Liver (tissue), 9 donors: ENCODE measurements around the gene CEMIP. TPM values are rescaled to one million over a fixed set of nuclear protein-coding genes. Genes with fewer than 3 reads are reported as not detected.

ENCODE experiments used
- DNase-seq: peaks from one replicate; pipeline ENCODE4 v3.0.0-alpha.2; 2017; ENCODE audit warnings: low spot score
- H3K27ac ChIP-seq, 2 donors: one replicate each; pipeline ENCODE4 v1.7.0; 2013; ENCODE audit warnings: inconsistent platforms in 2 of 2, low read length in 2 of 2, control low read depth in 1 of 2, low read depth in 1 of 2, mild to moderate bottlenecking in 1 of 2
- H3K27me3 ChIP-seq, 4 donors: one replicate each; pipeline versions ENCODE4 v1.6.1 to v1.7.0; 2013; ENCODE audit warnings: low read length in 3 of 4, inconsistent platforms in 1 of 4, mild to moderate bottlenecking in 1 of 4, moderate library complexity in 1 of 4; ENCODE audit not compliant: control insufficient read depth in 4 of 4, insufficient read depth in 4 of 4
- H3K36me3 ChIP-seq, 4 donors: one replicate each; pipeline versions ENCODE4 v1.6.1 to v1.7.0; 2013; ENCODE audit warnings: low read length in 3 of 4, mild to moderate bottlenecking in 3 of 4, low read depth in 1 of 4, moderate library complexity in 1 of 4; ENCODE audit not compliant: control insufficient read depth in 4 of 4, insufficient read depth in 3 of 4
- H3K4me1 ChIP-seq, 4 donors: one replicate each; pipeline versions ENCODE4 v1.6.1 to v1.7.0; 2013; ENCODE audit warnings: low read length in 3 of 4, mild to moderate bottlenecking in 3 of 4, moderate library complexity in 1 of 4; ENCODE audit not compliant: control insufficient read depth in 4 of 4, insufficient read depth in 4 of 4
- H3K4me3 ChIP-seq, 3 donors: one replicate each; pipeline versions ENCODE4 v1.6.1 to v1.7.0; 2013; ENCODE audit warnings: low read length in 3 of 3, control low read depth in 1 of 3, low read depth in 1 of 3, mild to moderate bottlenecking in 1 of 3
- H3K9ac ChIP-seq, 2 donors: one replicate each; pipeline ENCODE4 v1.7.0; 2013; ENCODE audit warnings: low read length in 2 of 2, mild to moderate bottlenecking in 2 of 2, moderate library complexity in 2 of 2, control low read depth in 1 of 2, low read depth in 1 of 2
- H3K9me3 ChIP-seq, 4 donors: one replicate each; pipeline versions ENCODE4 v1.6.1 to v1.7.0; 2013; ENCODE audit warnings: low read length in 3 of 4; ENCODE audit not compliant: control insufficient read depth in 4 of 4
- CTCF ChIP-seq: fragments of 150-350 bp; IDR thresholded peaks from 2 replicates; pipeline ENCODE4 v1.5.1; 2017; ENCODE audit warnings: improper control_type of control experiment, low read depth, low read length; ENCODE audit not compliant: missing input control
- EGR1 ChIP-seq, 2 donors: IDR thresholded peaks; 2 replicates each; pipeline ENCODE4 v1.6.1; 2016 to 2018; ENCODE audit warnings: antibody characterized with exemption in 2 of 2, low read depth in 2 of 2
- FOXA1 ChIP-seq: IDR thresholded peaks from 2 replicates; pipeline ENCODE4 v1.6.1; 2016; ENCODE audit warnings: antibody characterized with exemption
- FOXA2 ChIP-seq: IDR thresholded peaks from 2 replicates; pipeline ENCODE4 v1.6.1; 2016; ENCODE audit warnings: antibody characterized with exemption
- GABPA ChIP-seq, 2 donors: IDR thresholded peaks in 1 of 2; conservative IDR thresholded peaks in 1 of 2; 2 replicates each; pipeline ENCODE4 v1.6.1; 2016; ENCODE audit warnings: antibody characterized with exemption in 2 of 2, mild to moderate bottlenecking in 1 of 2, moderate library complexity in 1 of 2
- HNF4A ChIP-seq, 2 donors: conservative IDR thresholded peaks; 2 replicates each; pipeline ENCODE4 v1.6.1; 2016; ENCODE audit warnings: antibody characterized with exemption in 2 of 2, mild to moderate bottlenecking in 2 of 2
- HNF4G ChIP-seq: IDR thresholded peaks from 2 replicates; pipeline ENCODE4 v1.6.1; 2016; ENCODE audit warnings: antibody characterized with exemption
- JUND ChIP-seq, 2 donors: IDR thresholded peaks; 2 replicates each; pipeline ENCODE4 v1.6.1; 2016; ENCODE audit warnings: antibody characterized with exemption in 2 of 2
- MAX ChIP-seq: IDR thresholded peaks from 2 replicates; pipeline ENCODE4 v1.6.1; 2016; ENCODE audit warnings: antibody characterized with exemption
- NR2F2 ChIP-seq: IDR thresholded peaks from 2 replicates; pipeline ENCODE4 v1.6.1; 2016; ENCODE audit warnings: antibody characterized with exemption
- RAD21 ChIP-seq, 2 donors: IDR thresholded peaks; 2 replicates each; pipeline ENCODE4 v1.6.1; 2016; ENCODE audit warnings: antibody characterized with exemption in 2 of 2, mild to moderate bottlenecking in 2 of 2
- RXRA ChIP-seq, 2 donors: IDR thresholded peaks; 2 replicates each; pipeline ENCODE4 v1.6.1; 2017 to 2018; ENCODE audit warnings: antibody characterized with exemption in 2 of 2, mild to moderate bottlenecking in 1 of 2
- SP1 ChIP-seq: IDR thresholded peaks from 2 replicates; pipeline ENCODE4 v1.6.1; 2018; ENCODE audit warnings: antibody characterized with exemption, mild to moderate bottlenecking
- TAF1 ChIP-seq: conservative IDR thresholded peaks from 2 replicates; pipeline ENCODE4 v1.6.1; 2016; ENCODE audit warnings: antibody characterized with exemption, mild to moderate bottlenecking
- YY1 ChIP-seq: IDR thresholded peaks from 2 replicates; pipeline ENCODE4 v1.6.1; 2016; ENCODE audit warnings: antibody characterized with exemption, mild to moderate bottlenecking
- ZBTB33 ChIP-seq: IDR thresholded peaks from 2 replicates; pipeline ENCODE4 v1.6.1; 2016; ENCODE audit warnings: antibody characterized with exemption
- WGBS: extraction: QIAGEN DNeasy Blood & Tissue Kit; methylation state at CpG from one replicate; pipeline ENCODE4 v1.1.7; 2013; 5-methylcytosine and 5-hydroxymethylcytosine counted together
- polyA plus RNA-seq, 2 donors: library from polyadenylated mRNA; stranded (reverse) in 1 of 2; unstranded in 1 of 2; fragments of 200-250 nt in 1 of 2; fragments of >200 nt in 1 of 2; fragmentation: Nextera tagmentation in 1 of 2; extraction: Ambion mirVana in 1 of 2; gene quantifications; one replicate each; pipeline versions ENCODE4 v1.2.1 to v1.2.3, GENCODE V29; 2013 to 2015
- total RNA-seq, 2 donors: library from RNA; depleted of rRNA; stranded (reverse); fragments of >200 nt; gene quantifications; one replicate each; pipeline ENCODE4 v1.2.3, GENCODE V29; 2014
- TF ChIP-seq, protein P1 (sequence below): IDR thresholded peaks from 2 replicates; pipeline ENCODE4 v1.6.1; 2016; ENCODE audit warnings: antibody characterized with exemption
- TF ChIP-seq, protein P2 (sequence below): IDR thresholded peaks from 2 replicates; pipeline ENCODE4 v1.6.1; 2016; ENCODE audit warnings: antibody characterized with exemption, mild to moderate bottlenecking
- donor health status: healthy.
- donor health status: healthy.
- donor health status: healthy.
- donor health status: healthy.
- donor health status: healthy.

The CEMIP gene
- total and polyA plus RNA-seq, 4 donors = under 0.01 to 0.89 (median 0.21) TPM

- no peak for DNase-seq
- no peak overlapping the region for H3K9ac ChIP-seq
- H3K27me3 ChIP-seq = no peaks in the 10 kb centered on the region
- TF ChIP-seq HNF4G (no peak), SP1 (no peak), ZBTB33 (no peak), EGR1 (IDR thresholded peaks at IDR 0.05; ENCODE audit: low read depth in 2 of 2) (no peak), FOXA2 (no peak), YY1 (no peak), MAX (no peak), CTCF (no peak), RAD21 (IDR thresholded peaks at IDR 0.05) (no peak), TAF1 (no peak), GABPA (IDR thresholded peaks at IDR 0.05 in 1 of 2, conservative IDR thresholded peaks at IDR 0.05 in 1 of 2) (no peak), NR2F2 (no peak), JUND (IDR thresholded peaks at IDR 0.05) (no peak), FOXA1 (no peak), HNF4A (conservative IDR thresholded peaks at IDR 0.05) (no peak), RXRA (IDR thresholded peaks at IDR 0.05) (no peak)
- TF ChIP-seq, protein P1, sequence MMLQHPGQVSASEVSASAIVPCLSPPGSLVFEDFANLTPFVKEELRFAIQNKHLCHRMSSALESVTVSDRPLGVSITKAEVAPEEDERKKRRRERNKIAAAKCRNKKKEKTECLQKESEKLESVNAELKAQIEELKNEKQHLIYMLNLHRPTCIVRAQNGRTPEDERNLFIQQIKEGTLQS = no peak
- TF ChIP-seq, protein P2, sequence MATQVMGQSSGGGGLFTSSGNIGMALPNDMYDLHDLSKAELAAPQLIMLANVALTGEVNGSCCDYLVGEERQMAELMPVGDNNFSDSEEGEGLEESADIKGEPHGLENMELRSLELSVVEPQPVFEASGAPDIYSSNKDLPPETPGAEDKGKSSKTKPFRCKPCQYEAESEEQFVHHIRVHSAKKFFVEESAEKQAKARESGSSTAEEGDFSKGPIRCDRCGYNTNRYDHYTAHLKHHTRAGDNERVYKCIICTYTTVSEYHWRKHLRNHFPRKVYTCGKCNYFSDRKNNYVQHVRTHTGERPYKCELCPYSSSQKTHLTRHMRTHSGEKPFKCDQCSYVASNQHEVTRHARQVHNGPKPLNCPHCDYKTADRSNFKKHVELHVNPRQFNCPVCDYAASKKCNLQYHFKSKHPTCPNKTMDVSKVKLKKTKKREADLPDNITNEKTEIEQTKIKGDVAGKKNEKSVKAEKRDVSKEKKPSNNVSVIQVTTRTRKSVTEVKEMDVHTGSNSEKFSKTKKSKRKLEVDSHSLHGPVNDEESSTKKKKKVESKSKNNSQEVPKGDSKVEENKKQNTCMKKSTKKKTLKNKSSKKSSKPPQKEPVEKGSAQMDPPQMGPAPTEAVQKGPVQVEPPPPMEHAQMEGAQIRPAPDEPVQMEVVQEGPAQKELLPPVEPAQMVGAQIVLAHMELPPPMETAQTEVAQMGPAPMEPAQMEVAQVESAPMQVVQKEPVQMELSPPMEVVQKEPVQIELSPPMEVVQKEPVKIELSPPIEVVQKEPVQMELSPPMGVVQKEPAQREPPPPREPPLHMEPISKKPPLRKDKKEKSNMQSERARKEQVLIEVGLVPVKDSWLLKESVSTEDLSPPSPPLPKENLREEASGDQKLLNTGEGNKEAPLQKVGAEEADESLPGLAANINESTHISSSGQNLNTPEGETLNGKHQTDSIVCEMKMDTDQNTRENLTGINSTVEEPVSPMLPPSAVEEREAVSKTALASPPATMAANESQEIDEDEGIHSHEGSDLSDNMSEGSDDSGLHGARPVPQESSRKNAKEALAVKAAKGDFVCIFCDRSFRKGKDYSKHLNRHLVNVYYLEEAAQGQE = no peak
- H3K27ac ChIP-seq = no peak overlapping the region
- H3K36me3 ChIP-seq = no peaks in the 10 kb centered on the region
- peaks cover 2 to 10% (median 6%) of the 10 kb centered on the region in 4 donors for H3K4me1 ChIP-seq
- WGBS = 63% methylated on average over 2 of the region's 2 CpGs
- H3K4me3 ChIP-seq = no peak overlapping the region
- no peaks in the 10 kb centered on the region for H3K9me3 ChIP-seq
Measured at GRCh38 chr15:80856400-80856799, 77.2 kb downstream of the CEMIP start.
